ENCODE measurements around the gene CIDEA.
A peak's percentile ranks its signal among the peaks of the same experiment; 100 is the strongest.

CIDEA gene

GRCh38 chr18:12302391-12303147 lies 48.4 kb downstream of the CIDEA start:
- no peak overlapping the region for H3K4me3 ChIP-seq (ENCODE audit: low read depth, low read length)
- no peaks in the 10 kb centered on the region for H3K36me3 ChIP-seq (replicated peaks)
- TF ChIP-seq CTCF (IDR thresholded peaks at IDR 0.05; ENCODE audit: low read depth, low read length, missing control alignments), result no peak
- no peak for DNase-seq
- H3K27ac ChIP-seq, result no peak overlapping the region
- in situ Hi-C loops (cut with HindIII; ENCODE audit: low pct_ligation_motif_present, low sequenced_read_pairs), result no loop called here
- no peaks in the 10 kb centered on the region for H3K27me3 ChIP-seq (replicated peaks)

DNA sequence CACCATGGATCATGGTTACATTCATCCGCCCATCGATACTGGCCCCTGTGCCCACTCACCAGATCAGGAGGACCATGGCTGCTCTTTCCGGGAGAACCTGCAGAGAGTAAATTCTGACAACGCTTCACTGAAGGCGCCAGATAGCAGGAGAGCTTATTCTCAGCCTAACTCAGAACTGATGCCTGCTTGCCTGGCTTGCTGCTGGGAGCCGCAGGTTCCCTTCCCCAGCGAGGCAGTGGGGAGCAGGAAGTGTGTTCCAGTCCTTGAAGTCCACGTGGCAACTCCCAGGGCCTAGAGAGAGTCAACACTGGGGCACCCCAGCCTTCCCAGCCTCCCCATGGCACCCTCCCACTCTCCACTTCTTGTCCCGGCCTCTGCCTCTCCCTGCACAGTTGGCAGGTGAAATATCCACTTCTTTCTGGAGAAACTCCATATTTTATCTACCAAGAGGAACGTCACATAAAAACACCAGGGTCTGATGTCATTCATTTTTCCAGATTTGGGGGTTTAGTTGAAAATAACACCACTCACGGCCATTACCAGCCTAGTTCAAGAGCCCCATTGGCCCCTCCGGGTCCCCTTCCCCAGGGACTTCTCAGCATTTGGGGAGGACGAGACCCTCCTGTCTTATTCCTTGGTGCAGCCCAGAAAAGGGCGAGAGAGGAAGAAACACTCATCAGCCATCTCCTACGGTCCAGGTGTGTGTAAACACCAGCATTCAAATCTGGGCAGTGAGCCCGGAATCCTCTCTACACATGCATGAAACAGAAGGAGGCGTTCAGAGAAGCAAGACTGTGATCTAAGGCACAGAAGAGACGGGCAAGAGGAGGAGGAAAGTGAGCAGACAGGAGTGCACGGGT lies 50.4 kb downstream of the CIDEA start:
- in situ Hi-C loops (cut with HindIII; ENCODE audit: low pct_ligation_motif_present, low sequenced_read_pairs), result no loop called here
- peaks cover 13% of the 10 kb centered on the region for H3K36me3 ChIP-seq (replicated peaks)
- DNase-seq, result no peak
- no peak for TF ChIP-seq CTCF (IDR thresholded peaks at IDR 0.05; ENCODE audit: low read depth, low read length, missing control alignments)
- no peak overlapping the region for H3K4me3 ChIP-seq (ENCODE audit: low read depth, low read length)
- no peaks in the 10 kb centered on the region for H3K27me3 ChIP-seq (replicated peaks)
- no peak overlapping the region for H3K27ac ChIP-seq

DNA sequence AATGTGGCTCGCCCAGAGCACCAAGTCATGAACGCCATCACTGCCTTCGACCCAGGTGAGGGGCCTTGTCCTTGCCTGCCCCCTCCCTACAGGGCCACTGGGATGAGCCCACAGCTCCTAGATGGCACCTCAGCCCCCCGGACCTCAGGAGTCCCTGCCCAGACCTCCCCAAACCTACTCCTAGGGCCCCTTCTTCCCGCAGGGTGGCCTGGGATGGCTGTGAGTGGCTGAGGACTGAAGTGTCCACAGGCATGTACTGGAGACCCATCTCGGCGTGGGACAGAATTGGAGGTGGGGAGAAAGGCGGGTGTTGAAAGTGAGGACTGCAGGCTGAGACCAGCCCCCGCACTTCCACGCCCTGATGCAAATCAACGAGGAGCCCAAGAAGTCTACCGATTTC lies 51.0 kb downstream of the CIDEA start:
- in situ Hi-C loops (cut with HindIII; ENCODE audit: low pct_ligation_motif_present, low sequenced_read_pairs), result no loop called here
- H3K27ac ChIP-seq, result no peak overlapping the region
- H3K36me3 ChIP-seq (replicated peaks), result peaks cover 19% of the 10 kb centered on the region
- DNase-seq, result no peak
- no peak overlapping the region for H3K4me3 ChIP-seq (ENCODE audit: low read depth, low read length)
- TF ChIP-seq CTCF (IDR thresholded peaks at IDR 0.05; ENCODE audit: low read depth, low read length, missing control alignments), result no peak
- no peaks in the 10 kb centered on the region for H3K27me3 ChIP-seq (replicated peaks)

DNA sequence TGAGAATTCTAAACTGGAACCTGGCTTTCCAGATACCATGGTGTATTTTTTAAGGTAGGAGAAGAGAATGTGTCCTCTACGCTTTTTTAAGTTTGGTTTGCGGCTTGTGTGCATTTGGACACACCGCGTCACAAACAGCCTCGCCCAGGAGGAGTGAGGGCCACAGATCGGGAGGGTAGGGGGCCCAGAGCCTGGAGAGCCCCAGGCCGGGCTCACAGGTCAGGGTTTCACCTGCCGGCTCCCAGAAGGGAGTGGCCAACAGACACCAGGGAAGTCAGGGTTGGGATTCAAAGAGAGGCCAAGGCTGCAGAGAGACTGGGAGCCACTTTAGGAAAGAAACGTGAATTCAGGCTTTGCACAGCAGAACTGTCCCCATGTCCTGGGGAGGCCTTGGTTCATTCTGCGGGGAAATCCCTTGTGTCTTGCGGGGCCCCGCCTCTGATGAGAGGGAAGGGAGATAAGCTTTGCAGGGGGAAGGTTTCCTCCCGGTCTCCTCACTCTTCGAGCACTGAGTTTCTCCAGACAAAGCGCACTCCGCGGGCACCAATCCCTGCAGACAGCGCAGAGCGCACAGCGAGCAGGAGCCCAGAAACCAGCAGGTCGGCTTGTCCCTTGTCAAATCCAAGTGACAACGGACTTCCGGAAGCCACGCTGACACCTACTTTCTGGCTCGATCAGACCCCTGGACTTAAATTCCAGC lies 51.9 kb downstream of the CIDEA start:
- H3K4me3 ChIP-seq (ENCODE audit: low read depth, low read length), result peak overlapping the region; percentile 20
- H3K27ac ChIP-seq, result peak overlapping the region; percentile 99
- TF ChIP-seq CTCF (IDR thresholded peaks at IDR 0.05; ENCODE audit: low read depth, low read length, missing control alignments), result no peak
- no peak for DNase-seq
- peaks cover 28% of the 10 kb centered on the region for H3K36me3 ChIP-seq (replicated peaks)
- in situ Hi-C loops (cut with HindIII; ENCODE audit: low pct_ligation_motif_present, low sequenced_read_pairs), result no loop called here
- H3K27me3 ChIP-seq (replicated peaks), result no peaks in the 10 kb centered on the region

GRCh38 chr18:12306752-12307700 lies 52.9 kb downstream of the CIDEA start:
- in situ Hi-C loops (cut with HindIII; ENCODE audit: low pct_ligation_motif_present, low sequenced_read_pairs), result no loop called here
- Histone ChIP-seq H3K36me3 (replicated peaks) (peaks cover 37% of the 10 kb centered on the region), H3K27me3 (replicated peaks) (no peaks in the 10 kb centered on the region), H3K4me3 (ENCODE audit: low read depth, low read length) (peak overlapping the region; percentile 87), H3K27ac (peak overlapping the region; percentile 99)
- peak; percentile 60 for DNase-seq
- peak; percentile 42 for TF ChIP-seq CTCF (IDR thresholded peaks at IDR 0.05; ENCODE audit: low read depth, low read length, missing control alignments)

Measured in brain microvascular endothelial cell (primary cell).